ENCODE results near the gene TYW3. TPM values are rescaled to one million over a fixed set of nuclear protein-coding genes. Genes with fewer than 3 reads are reported as not detected.
"Not testable (repeated sequence)": the region's sequence is repeated elsewhere in the genome, so short reads cannot be mapped to it uniquely, and the experiment has no call there.

TYW3 gene
- total and polyA plus RNA-seq, 2 of the 8 experiments (the other 6 are each of a cell fraction or from before 2014, with no cell fraction given) = 6.9 to 31.4 TPM

- H3K4ac ChIP-seq (replicated peaks; ENCODE audit: insufficient read length, low read depth, low read length); H3K18ac ChIP-seq (ENCODE audit: extremely low read depth, low read length); H4K91ac ChIP-seq (replicated peaks; ENCODE audit: insufficient read length, low read length); H2BK12ac ChIP-seq (ENCODE audit: low read depth, low read length); H3K56ac ChIP-seq (replicated peaks; ENCODE audit: insufficient read length, low read depth, low read length); DNase-seq (ENCODE audit: low read depth in 1 of 2, low spot score in 2 of 2); H3K14ac ChIP-seq (ENCODE audit: insufficient read length); H4K5ac ChIP-seq (ENCODE audit: insufficient read length, low read depth, low read length); H3K27ac ChIP-seq (ENCODE audit: low read depth, low read length); H3K4me1 ChIP-seq (replicated peaks in 1 of 4; ENCODE audit: control insufficient read depth in 3 of 4, insufficient read depth in 4 of 4, low read length in 3 of 4); H3K23ac ChIP-seq (ENCODE audit: insufficient read length); H2BK5ac ChIP-seq (ENCODE audit: low read depth, low read length); H3K79me1 ChIP-seq (ENCODE audit: low read depth, low read length); H2AFZ ChIP-seq (ENCODE audit: low read length); H4K8ac ChIP-seq (ENCODE audit: extremely low read depth, insufficient read depth, low read length); FAIRE-seq; H3K27me3 ChIP-seq (replicated peaks in 1 of 4; ENCODE audit: control insufficient read depth in 3 of 4, extremely low read depth in 1 of 4, insufficient read depth in 3 of 4, low read length in 3 of 4); H3K4me3 ChIP-seq (ENCODE audit: extremely low read depth in 1 of 4, insufficient read depth in 2 of 4, low read depth in 3 of 4, low read length in 4 of 4); POLR2A ChIA-PET (ENCODE audit: partially characterized antibody); H3K4me2 ChIP-seq (ENCODE audit: insufficient read depth in 1 of 2, low read depth in 2 of 2, low read length in 2 of 2); H3K9ac ChIP-seq (replicated peaks in 1 of 4; ENCODE audit: extremely low read depth in 1 of 4, low read depth in 3 of 4, low read length in 3 of 4); H2BK15ac ChIP-seq (ENCODE audit: low read length); H3K23me2 ChIP-seq (ENCODE audit: low read depth, low read length); H4K20me1 ChIP-seq (replicated peaks in 1 of 2; ENCODE audit: control insufficient read depth in 1 of 2, insufficient read depth in 2 of 2, low read length in 2 of 2); H2BK20ac ChIP-seq (ENCODE audit: low read length); H2AK5ac ChIP-seq (ENCODE audit: low read depth, low read length); H2BK120ac ChIP-seq (replicated peaks; ENCODE audit: low read depth, low read length); H3K79me2 ChIP-seq (ENCODE audit: control insufficient read depth in 1 of 2, insufficient read depth in 2 of 2, low read length in 2 of 2): not testable (repeated sequence)
- H3K36me3 ChIP-seq (ENCODE audit: control insufficient read depth in 2 of 4, insufficient read depth in 4 of 4, low read length in 3 of 4) = peaks cover 4 to 46% (median 24%) of the 10 kb centered on the region in 4 experiments; a peak in 7 of 8 replicates
- H3K9me3 ChIP-seq (ENCODE audit: insufficient read depth in 2 of 2, low read depth in 1 of 2, low read length in 1 of 2) = peaks cover 5 to 14% of the 10 kb centered on the region in 2 experiments; a peak in 2 of 4 replicates
- WGBS, 2 experiments (ENCODE audit: extremely low coverage in 1 of 2, insufficient coverage in 1 of 2, insufficient read length in 1 of 2, insufficient replicate concordance in 2 of 2, low coverage in 1 of 2, low lambda C conversion rate in 2 of 2, missing lambda C conversion rate in 1 of 2) = 91% methylated on average over 13 of the region's 13 CpGs; no CpG with 5 or more reads in 1 of the 2 experiments
- CTCF ChIA-PET (ENCODE audit: partially characterized antibody) = interaction anchor here (0.7 to 0.9 kb wide), 2 partner anchors 29 to 245 kb away, joined by 3 to 4 read pairs; no protein-coding TSS in a partner anchor
Measured at GRCh38 chr1:74740307-74740980, 7.5 kb downstream of the TYW3 start.
